Glutamatergic neuron (in vitro differentiated cells): Measurements from ENCODE around the gene AEN. TPM values are rescaled to one million over a fixed set of nuclear protein-coding genes. Genes with fewer than 3 reads are reported as not detected.

Experiments
- DNase-seq: peaks from one replicate; pipeline ENCODE4 v3.0.0; 2022
- H3K27ac Mint-ChIP-seq: one replicate; pipeline ENCODE4 v1.8.0; 2020; ENCODE audit warnings: mild to moderate bottlenecking, mixed read lengths, inconsistent platforms; ENCODE audit not compliant: unreplicated experiment
- H3K27me3 Mint-ChIP-seq: one replicate; pipeline ENCODE4 v1.8.0; 2020; ENCODE audit warnings: mild to moderate bottlenecking, moderate library complexity, mixed read lengths, inconsistent platforms; ENCODE audit not compliant: unreplicated experiment
- H3K36me3 Mint-ChIP-seq: one replicate; pipeline ENCODE4 v1.8.0; 2020; ENCODE audit warnings: mild to moderate bottlenecking, mixed read lengths, inconsistent platforms; ENCODE audit not compliant: unreplicated experiment
- H3K4me1 Mint-ChIP-seq: one replicate; pipeline ENCODE4 v1.8.0; 2020; ENCODE audit warnings: mild to moderate bottlenecking, low read depth, mixed read lengths, inconsistent platforms; ENCODE audit not compliant: unreplicated experiment
- H3K4me3 Mint-ChIP-seq: one replicate; pipeline ENCODE4 v1.8.0; 2020; ENCODE audit warnings: mild to moderate bottlenecking, mixed read lengths, inconsistent platforms; ENCODE audit not compliant: unreplicated experiment
- H3K9me3 Mint-ChIP-seq: one replicate; pipeline ENCODE4 v1.8.0; 2020; ENCODE audit warnings: mild to moderate bottlenecking, moderate library complexity, mixed read lengths, inconsistent platforms; ENCODE audit not compliant: unreplicated experiment
- total RNA-seq: library from RNA; stranded (reverse); fragmentation: NEBNext Ultra II Directional; extraction: Animal tissue kit (Norgen Biotek cat#: 25700); gene quantifications from one replicate; pipeline ENCODE4 v1.2.1, GENCODE V29; 2021; ENCODE audit not compliant: unreplicated experiment
- TF ChIP-seq, protein P1 (sequence below): fragments of 200-600 bp; sonication (generic); IDR thresholded peaks from one replicate; pipeline ENCODE4 v1.5.0; 2021; ENCODE audit not compliant: partially characterized antibody, unreplicated experiment

The AEN gene
- total RNA-seq, 1 donor from 2014 or later: 15.4 TPM

DNA sequence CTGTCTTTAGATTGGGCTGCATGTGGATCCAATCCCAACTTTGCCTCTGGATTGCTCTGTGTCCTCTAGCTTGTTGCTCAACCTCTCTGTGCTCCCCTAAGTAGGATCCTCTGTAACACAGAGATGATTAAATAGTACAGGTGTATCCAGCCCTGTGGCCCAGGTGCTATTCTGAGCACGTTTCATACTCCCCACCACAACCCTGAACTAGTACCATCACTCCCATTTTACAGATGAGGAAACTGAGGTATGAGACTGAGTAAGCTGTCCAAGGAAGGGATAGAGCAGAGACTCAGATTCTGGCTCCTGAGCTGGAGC is 24.9 kb downstream of the AEN start:
- Mint-ChIP-seq H3K9me3 (peaks cover 3% of the 10 kb centered on the region), H3K27me3 (no peaks in the 10 kb centered on the region), H3K27ac (no peak overlapping the region), H3K4me1 (peaks cover 6% of the 10 kb centered on the region), H3K4me3 (no peak overlapping the region), H3K36me3 (no peaks in the 10 kb centered on the region)
- no peak for DNase-seq
- TF ChIP-seq, protein P1, sequence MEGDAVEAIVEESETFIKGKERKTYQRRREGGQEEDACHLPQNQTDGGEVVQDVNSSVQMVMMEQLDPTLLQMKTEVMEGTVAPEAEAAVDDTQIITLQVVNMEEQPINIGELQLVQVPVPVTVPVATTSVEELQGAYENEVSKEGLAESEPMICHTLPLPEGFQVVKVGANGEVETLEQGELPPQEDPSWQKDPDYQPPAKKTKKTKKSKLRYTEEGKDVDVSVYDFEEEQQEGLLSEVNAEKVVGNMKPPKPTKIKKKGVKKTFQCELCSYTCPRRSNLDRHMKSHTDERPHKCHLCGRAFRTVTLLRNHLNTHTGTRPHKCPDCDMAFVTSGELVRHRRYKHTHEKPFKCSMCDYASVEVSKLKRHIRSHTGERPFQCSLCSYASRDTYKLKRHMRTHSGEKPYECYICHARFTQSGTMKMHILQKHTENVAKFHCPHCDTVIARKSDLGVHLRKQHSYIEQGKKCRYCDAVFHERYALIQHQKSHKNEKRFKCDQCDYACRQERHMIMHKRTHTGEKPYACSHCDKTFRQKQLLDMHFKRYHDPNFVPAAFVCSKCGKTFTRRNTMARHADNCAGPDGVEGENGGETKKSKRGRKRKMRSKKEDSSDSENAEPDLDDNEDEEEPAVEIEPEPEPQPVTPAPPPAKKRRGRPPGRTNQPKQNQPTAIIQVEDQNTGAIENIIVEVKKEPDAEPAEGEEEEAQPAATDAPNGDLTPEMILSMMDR: no peak

DNA sequence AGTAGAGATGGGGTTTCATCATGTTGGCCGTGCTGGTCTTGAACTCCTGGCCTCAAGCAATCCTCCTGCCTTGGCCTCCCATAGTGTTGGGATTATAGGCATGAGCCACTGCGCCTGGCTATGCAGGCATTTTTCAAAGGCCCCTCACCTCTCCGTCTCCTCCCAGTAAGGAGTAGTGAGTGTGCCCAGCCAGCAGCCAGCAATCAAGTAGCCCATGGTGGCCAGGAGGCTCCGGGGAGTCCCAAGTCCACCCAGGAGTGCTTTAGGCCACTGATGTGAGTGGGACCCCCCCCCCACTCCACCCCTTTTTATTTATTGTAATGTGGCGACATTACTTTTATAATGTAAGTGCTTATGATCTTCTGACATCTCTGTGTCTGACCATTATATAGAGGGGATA is 25.8 kb downstream of the AEN start:
- TF ChIP-seq, protein P1: no peak
- H3K36me3 Mint-ChIP-seq: no peaks in the 10 kb centered on the region
- H3K27me3 Mint-ChIP-seq: no peaks in the 10 kb centered on the region
- no peak overlapping the region for H3K4me3 Mint-ChIP-seq
- no peak overlapping the region for H3K27ac Mint-ChIP-seq
- H3K4me1 Mint-ChIP-seq: peaks cover 6% of the 10 kb centered on the region
- H3K9me3 Mint-ChIP-seq: peaks cover 3% of the 10 kb centered on the region
- DNase-seq: no peak

DNA sequence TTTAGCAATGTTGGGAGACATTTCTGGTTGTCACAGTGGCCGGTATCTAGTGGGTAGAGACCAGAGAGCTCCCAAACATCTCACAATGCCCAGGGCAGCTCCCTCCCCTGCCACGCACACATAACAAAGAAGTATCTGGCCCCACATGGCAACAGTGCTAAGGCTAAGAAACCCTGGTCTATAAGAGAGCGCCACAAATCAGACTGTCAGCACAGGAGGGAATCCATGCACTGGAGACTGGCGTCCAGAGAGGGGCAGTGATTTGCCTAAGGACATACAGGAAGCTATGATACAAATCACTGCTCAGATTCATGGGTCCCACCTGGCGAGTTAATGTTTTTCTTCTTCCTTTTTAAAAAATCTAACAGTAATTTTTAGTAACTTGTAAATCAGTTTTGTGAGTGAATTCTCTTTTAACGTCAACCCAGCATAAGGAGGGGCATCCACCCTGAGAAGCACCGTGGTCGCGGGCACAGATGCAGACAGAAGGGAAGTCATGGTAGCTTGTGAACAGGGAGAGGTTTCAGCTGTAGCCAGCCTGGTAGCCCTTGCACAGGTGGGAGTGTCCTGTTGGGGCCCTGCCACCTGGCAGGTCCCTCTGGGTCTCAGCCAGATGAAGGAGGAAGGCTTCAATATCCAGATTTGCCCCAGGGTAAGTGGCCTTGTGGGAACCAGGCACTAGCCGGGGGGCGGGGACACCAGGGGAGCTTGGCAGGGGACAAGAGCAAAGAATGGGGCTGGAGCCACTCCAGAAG is 26.4 kb downstream of the AEN start:
- Mint-ChIP-seq H3K27me3 (no peaks in the 10 kb centered on the region), H3K4me3 (no peak overlapping the region), H3K36me3 (no peaks in the 10 kb centered on the region), H3K9me3 (peaks cover 3% of the 10 kb centered on the region), H3K4me1 (peaks cover 6% of the 10 kb centered on the region), H3K27ac (peak overlapping the region; percentile 5)
- no peak for DNase-seq
- TF ChIP-seq, protein P1: no peak

- Mint-ChIP-seq H3K4me1 (peaks cover 6% of the 10 kb centered on the region), H3K4me3 (no peak overlapping the region), H3K36me3 (no peaks in the 10 kb centered on the region), H3K9me3 (peaks cover 3% of the 10 kb centered on the region), H3K27ac (no peak overlapping the region), H3K27me3 (peaks cover 2% of the 10 kb centered on the region)
- no peak for DNase-seq
- TF ChIP-seq, protein P1: no peak
Observed at GRCh38 chr15:88648357-88649214, 27.4 kb downstream of the AEN start.

DNA sequence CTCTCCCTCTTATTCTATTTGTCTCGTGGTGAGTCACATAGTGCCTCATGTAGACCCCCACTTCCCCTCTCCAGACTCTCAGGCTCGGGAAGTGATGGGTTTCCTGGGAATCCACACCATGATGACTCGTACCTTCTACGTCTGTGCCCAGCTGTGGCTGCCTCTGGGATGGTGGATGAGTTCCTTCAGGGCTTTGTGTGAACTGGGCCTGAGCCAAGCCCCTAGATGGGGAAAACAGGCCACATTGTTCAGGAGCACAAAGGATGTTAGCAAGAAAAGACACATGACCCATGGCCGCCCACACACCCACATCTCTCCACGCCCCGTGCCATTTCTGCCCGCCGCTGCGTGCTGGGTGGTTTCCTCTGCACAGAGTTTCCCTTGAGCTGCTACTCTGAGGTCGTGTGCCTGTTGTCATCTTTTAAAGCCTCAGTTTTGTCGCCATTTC is 28.2 kb downstream of the AEN start:
- peaks cover 6% of the 10 kb centered on the region for H3K4me1 Mint-ChIP-seq
- H3K27me3 Mint-ChIP-seq: peaks cover 2% of the 10 kb centered on the region
- TF ChIP-seq, protein P1: no peak
- no peaks in the 10 kb centered on the region for H3K36me3 Mint-ChIP-seq
- no peaks in the 10 kb centered on the region for H3K9me3 Mint-ChIP-seq
- no peak for DNase-seq
- peak overlapping the region; percentile 22 for H3K27ac Mint-ChIP-seq
- H3K4me3 Mint-ChIP-seq: no peak overlapping the region
